Activated CD8-positive, alpha-beta T cell treated with anti-CD3 and anti-CD28 coated beads for 36 hours (primary cell): ENCODE data around the gene ATP5F1D. TPM values are rescaled to one million over a fixed set of nuclear protein-coding genes. Genes with fewer than 3 reads are reported as not detected.

Experiments
- ATAC-seq: fragments of 200-7000 bp; cut with Tn5 transposase; one replicate; pipeline ENCODE4 v1.10.0; 2021; ENCODE audit warnings: mild to moderate bottlenecking, moderate library complexity
- CTCF ChIA-PET: fragments of 350-600 bp; sonication (Branson Sonifier 250); formaldehyde crosslinking; loops from one replicate; lab custom pipeline; 2021; ENCODE audit warnings: antibody characterized with exemption; lab: Charles Lee
- POLR2A ChIA-PET: fragments of 350-600 bp; sonication (Branson Sonifier 250); formaldehyde crosslinking; loops from one replicate; lab custom pipeline; 2021; ENCODE audit warnings: antibody characterized with exemption; lab: Charles Lee
- DNase-seq: peaks from one replicate; pipeline ENCODE4 v3.0.0-alpha.2; 2020
- H3K27ac Mint-ChIP-seq: one replicate; pipeline ENCODE4 v1.8.0; 2021; ENCODE audit warnings: mild to moderate bottlenecking, mixed read lengths
- H3K27me3 Mint-ChIP-seq: one replicate; pipeline ENCODE4 v1.8.0; 2021; ENCODE audit warnings: mixed read lengths
- H3K36me3 Mint-ChIP-seq: one replicate; pipeline ENCODE4 v1.8.0; 2021; ENCODE audit warnings: low read depth, mixed read lengths
- H3K4me1 Mint-ChIP-seq: one replicate; pipeline ENCODE4 v1.8.0; 2021; ENCODE audit warnings: low read depth, mixed read lengths
- H3K4me3 Mint-ChIP-seq: one replicate; pipeline ENCODE4 v1.8.0; 2021; ENCODE audit warnings: mild to moderate bottlenecking, moderate library complexity, mixed read lengths
- H3K9me3 Mint-ChIP-seq: one replicate; pipeline ENCODE4 v1.8.0; 2021; ENCODE audit warnings: mixed read lengths
- intact Hi-C: fragments of 100-400 bp; cut with micrococcal nuclease; formaldehyde crosslinking; loops from one replicate; pipeline ENCODE4 v1.10.0; 2022
- total RNA-seq, 2 experiments: library from RNA; stranded (reverse); gene quantifications; one replicate each; pipeline ENCODE4 v1.2.3, GENCODE V29; 2021
- TF ChIP-seq, protein P1 (sequence below): fragments of 200-600 bp; IDR thresholded peaks from one replicate; pipeline ENCODE4 v1.8.0; 2022; ENCODE audit warnings: antibody characterized with exemption, mild to moderate bottlenecking

The ATP5F1D gene
- total RNA-seq, 2 experiments from 2014 or later, result 186 to 199 TPM

DNA sequence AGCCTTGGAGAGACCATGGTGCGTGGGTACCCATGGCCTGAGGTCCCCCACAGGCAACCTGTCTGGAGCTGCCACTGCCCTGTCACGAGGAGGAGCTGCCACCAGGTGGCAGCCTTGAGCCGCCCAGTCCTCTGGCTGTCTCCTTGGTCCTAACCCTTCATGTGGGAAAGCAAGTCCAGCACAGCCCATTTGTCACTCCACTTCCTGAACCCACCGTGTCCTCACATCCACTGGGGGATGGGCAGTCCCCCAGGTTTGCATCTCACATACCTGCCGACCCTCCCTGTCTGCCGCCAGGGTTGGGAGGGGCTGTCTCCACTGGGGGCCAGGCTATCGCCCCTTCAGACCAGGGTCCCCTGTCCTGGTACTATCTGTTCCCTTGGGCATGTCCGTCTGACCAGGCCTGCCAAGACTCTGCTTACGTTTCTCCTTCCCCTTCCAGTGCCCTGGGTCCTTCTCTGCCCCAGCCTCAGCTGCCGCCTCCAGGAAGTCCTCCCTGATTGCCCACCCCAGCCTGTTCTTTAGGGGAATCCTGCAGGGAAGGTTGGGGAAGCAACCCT is 38.3 kb downstream of the ATP5F1D start:
- Mint-ChIP-seq H3K27ac (no peak overlapping the region), H3K4me3 (no peak overlapping the region), H3K4me1 (peaks cover 11% of the 10 kb centered on the region), H3K9me3 (no peaks in the 10 kb centered on the region), H3K36me3 (peaks cover 30% of the 10 kb centered on the region), H3K27me3 (peaks cover 8% of the 10 kb centered on the region)
- ChIA-PET CTCF (interaction anchor here (0.7 to 4.3 kb wide), 12 partner anchors 11 to 434 kb away, joined by 3 to 26 read pairs (median 4); partner anchors contain the start of gene CIRBP), POLR2A (interaction anchor here (0.6 to 2.3 kb wide), 5 partner anchors 11 to 161 kb away, joined by 3 to 9 read pairs (median 3); partner anchors contain the start of gene CIRBP)
- TF ChIP-seq, protein P1, sequence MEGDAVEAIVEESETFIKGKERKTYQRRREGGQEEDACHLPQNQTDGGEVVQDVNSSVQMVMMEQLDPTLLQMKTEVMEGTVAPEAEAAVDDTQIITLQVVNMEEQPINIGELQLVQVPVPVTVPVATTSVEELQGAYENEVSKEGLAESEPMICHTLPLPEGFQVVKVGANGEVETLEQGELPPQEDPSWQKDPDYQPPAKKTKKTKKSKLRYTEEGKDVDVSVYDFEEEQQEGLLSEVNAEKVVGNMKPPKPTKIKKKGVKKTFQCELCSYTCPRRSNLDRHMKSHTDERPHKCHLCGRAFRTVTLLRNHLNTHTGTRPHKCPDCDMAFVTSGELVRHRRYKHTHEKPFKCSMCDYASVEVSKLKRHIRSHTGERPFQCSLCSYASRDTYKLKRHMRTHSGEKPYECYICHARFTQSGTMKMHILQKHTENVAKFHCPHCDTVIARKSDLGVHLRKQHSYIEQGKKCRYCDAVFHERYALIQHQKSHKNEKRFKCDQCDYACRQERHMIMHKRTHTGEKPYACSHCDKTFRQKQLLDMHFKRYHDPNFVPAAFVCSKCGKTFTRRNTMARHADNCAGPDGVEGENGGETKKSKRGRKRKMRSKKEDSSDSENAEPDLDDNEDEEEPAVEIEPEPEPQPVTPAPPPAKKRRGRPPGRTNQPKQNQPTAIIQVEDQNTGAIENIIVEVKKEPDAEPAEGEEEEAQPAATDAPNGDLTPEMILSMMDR, result peak; percentile 86
- ATAC-seq (peak; percentile 14), DNase-seq (peak; percentile 87)
- intact Hi-C loops, result loop anchor here (10.0 kb wide), 1 partner anchor 85 kb away; no protein-coding TSS in a partner anchor

DNA sequence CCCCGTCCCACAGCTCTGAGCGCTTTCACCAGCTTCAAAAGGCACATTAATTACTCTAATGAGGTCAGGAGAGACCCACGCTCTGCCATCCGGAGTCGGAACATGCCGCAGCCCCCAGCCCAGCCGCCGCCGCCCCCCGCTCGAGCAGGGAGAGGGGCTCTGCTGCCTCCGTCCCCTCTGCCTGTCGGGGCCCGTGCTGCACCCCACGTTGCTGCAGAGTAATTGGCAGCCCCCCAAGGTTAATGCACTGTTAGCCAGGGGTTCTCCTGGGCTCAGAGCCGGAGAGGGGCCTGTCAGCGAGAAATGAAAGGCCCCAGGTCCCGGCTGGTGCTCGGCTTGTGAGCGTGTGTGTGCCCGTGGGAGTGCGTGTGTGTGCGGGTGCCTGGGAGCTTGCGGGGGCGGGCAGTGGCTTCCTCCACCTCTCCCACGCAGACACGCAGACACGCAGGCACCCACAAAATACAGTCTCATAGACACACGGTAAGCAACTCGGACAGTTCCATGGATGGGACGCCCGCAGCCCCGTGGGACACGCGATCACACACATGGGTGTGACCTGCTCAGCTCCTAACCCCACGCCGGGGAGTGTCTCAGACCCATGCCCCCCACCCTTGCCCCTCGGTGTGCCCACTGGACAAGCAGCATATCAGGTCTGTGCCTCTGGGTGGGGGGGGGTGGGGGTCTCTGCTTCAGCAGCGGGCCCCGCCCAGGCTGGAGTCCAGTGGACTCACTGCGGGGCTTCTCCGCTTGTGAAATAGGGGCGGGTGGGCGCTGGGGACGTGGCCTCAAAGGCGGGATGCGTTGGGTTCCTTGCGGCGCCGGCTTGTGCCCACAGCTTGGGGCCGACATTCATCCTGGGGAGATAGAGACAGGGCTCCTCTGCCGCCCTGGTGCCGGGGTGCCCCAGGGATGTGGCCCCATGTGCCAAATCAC is 39.4 kb downstream of the ATP5F1D start:
- TF ChIP-seq, protein P1, result no peak
- no peak overlapping the region for H3K27ac Mint-ChIP-seq
- CTCF ChIA-PET, result interaction anchor here (2.1 to 4.3 kb wide), 3 partner anchors 12 to 91 kb away, joined by 7 to 26 read pairs (median 21); partner anchors contain the start of gene CIRBP
- no peaks in the 10 kb centered on the region for H3K9me3 Mint-ChIP-seq
- H3K27me3 Mint-ChIP-seq, result peaks cover 13% of the 10 kb centered on the region
- POLR2A ChIA-PET, result interaction anchor here (0.6 to 2.3 kb wide), 3 partner anchors 12 to 161 kb away, joined by 3 to 9 read pairs (median 3); partner anchors contain the start of gene CIRBP
- intact Hi-C loops, result no loop called here
- H3K4me3 Mint-ChIP-seq, result no peak overlapping the region
- no peak for ATAC-seq
- DNase-seq, result no peak
- H3K36me3 Mint-ChIP-seq, result peaks cover 30% of the 10 kb centered on the region
- H3K4me1 Mint-ChIP-seq, result peaks cover 11% of the 10 kb centered on the region

DNA sequence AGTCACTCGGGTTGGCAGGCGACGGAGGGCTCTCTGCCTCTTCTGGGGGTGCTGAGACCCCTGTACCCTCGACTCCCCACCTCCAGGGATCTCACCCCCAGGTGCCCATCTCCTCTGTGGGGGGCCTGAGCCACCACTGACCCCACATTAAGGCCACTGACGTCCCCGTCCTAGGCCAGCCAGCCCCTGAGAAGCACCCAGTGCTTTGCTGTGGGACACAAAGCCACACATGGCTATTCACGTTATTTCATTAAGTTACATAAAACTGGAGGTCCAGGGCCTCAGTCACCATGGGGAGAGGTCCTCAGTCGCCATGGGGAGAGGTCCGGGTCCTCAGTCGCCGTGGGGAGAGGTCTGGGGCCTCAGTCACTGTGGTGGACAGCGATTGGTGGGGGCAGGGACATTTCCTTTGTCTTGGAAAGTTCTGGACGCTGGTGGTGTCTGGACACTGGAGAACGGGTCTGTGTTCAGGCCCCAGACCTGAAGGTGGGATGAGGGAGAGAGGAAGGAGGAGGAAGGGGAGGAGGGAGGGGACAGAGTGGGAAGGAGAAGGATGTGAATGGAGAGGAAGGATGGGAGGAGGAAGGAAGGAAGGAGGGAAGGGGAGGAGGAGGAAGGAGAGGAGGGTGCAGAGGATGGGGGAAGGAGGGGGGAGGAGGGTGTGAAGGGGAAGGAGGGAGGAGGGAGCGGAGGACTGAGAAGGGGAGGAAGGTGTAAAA is 40.2 kb downstream of the ATP5F1D start:
- no peak overlapping the region for H3K27ac Mint-ChIP-seq
- H3K4me3 Mint-ChIP-seq, result no peak overlapping the region

DNA sequence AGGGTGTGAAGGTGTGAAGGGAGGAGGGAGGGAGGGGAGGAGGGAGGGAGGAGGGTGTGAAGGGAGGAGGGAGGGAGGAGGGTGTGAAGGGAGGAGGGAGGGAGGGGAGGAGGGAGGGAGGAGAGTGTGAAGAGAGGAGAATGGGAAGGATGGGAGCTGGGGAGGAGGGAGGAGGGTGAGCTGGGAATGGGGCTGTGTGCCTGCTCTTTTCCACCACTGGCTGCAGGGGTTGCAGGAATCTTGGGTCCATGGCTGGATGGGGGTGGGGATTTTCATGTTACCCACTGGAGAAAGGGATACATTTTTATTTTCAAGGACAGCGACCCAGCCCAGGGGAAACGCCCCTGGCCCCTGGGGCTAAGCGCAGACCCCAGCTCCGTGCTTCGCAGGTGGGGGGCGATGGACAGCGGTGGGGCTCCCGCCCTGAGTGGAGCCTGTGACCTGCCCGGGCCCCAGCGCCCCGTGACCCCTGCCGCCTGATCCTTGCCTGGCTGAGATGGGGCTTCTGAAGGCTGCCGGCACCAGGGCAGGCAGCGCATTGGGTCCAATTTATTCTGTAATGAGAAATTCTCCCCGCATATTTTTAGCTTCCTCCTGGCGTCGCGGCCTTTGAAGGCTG is 41.1 kb downstream of the ATP5F1D start:
- POLR2A ChIA-PET, result no interaction called here
- intact Hi-C loops, result no loop called here
- TF ChIP-seq, protein P1, result no peak
- no peak for ATAC-seq
- no peak for DNase-seq
- CTCF ChIA-PET, result no interaction called here
- H3K4me3 Mint-ChIP-seq, result no peak overlapping the region
- H3K4me1 Mint-ChIP-seq, result peaks cover 7% of the 10 kb centered on the region
- H3K36me3 Mint-ChIP-seq, result peaks cover 22% of the 10 kb centered on the region
- H3K9me3 Mint-ChIP-seq, result no peaks in the 10 kb centered on the region
- H3K27ac Mint-ChIP-seq, result no peak overlapping the region
- peaks cover 20% of the 10 kb centered on the region for H3K27me3 Mint-ChIP-seq

More for the DNA sequence above, 40.2 kb downstream of the ATP5F1D start:
- ChIA-PET POLR2A (no interaction called here), CTCF (no interaction called here)
- H3K36me3 Mint-ChIP-seq, result peaks cover 26% of the 10 kb centered on the region
- TF ChIP-seq, protein P1, result no peak
- DNase-seq (no peak), ATAC-seq (no peak)
- intact Hi-C loops, result no loop called here
- H3K27me3 Mint-ChIP-seq, result peaks cover 18% of the 10 kb centered on the region
- peaks cover 11% of the 10 kb centered on the region for H3K4me1 Mint-ChIP-seq
- no peaks in the 10 kb centered on the region for H3K9me3 Mint-ChIP-seq
